OCI-LY7 (cell line): ENCODE measurements around the gene SLC6A5. TPM values are rescaled to one million over a fixed set of nuclear protein-coding genes. Genes with fewer than 3 reads are reported as not detected.
"Not testable (repeated sequence)": the region's sequence is repeated elsewhere in the genome, so short reads cannot be mapped to it uniquely, and the experiment has no call there.

Experiments
- BruUV-seq: library from RNA; stranded (reverse); fragments of 400-500 nt; replicated peaks from 2 replicates; lab custom pipeline; 2021; lab: Mats Ljungman, UMichigan
- CTCF ChIA-PET: fragments of 300-600 bp; sonication (Branson Sonifier 250); formaldehyde crosslinking; loops from one replicate; lab custom pipeline; 2022; ENCODE audit warnings: antibody characterized with exemption; ENCODE audit not compliant: unreplicated experiment; lab: Charles Lee
- POLR2A ChIA-PET: fragments of 300-600 bp; sonication (Branson Sonifier 250); formaldehyde crosslinking; loops from one replicate; lab custom pipeline; 2022; ENCODE audit warnings: antibody characterized with exemption; lab: Charles Lee
- DNase-seq: peaks from one replicate; pipeline ENCODE4 v3.0.0-alpha.2; 2015; ENCODE audit warnings: low spot score
- H2AFZ ChIP-seq: fragments of 200-600 bp; sonication (generic), shearing (Covaris generic); 2 replicates; pipeline ENCODE4 v1.6.1; 2014; ENCODE audit warnings: mild to moderate bottlenecking, antibody characterized with exemption, low read length, moderate library complexity
- H3K27ac ChIP-seq: fragments of 200-600 bp; sonication (generic); 2 replicates; pipeline ENCODE4 v1.5.1; 2014; ENCODE audit warnings: mixed run types, low read depth, mild to moderate bottlenecking, moderate library complexity, low read length, inconsistent platforms; ENCODE audit not compliant: poor library complexity, severe bottlenecking
- H3K36me3 ChIP-seq: fragments of 200-600 bp; sonication (generic); 2 replicates; pipeline ENCODE4 v1.6.1; 2014; ENCODE audit warnings: mild to moderate bottlenecking, antibody characterized with exemption, low read length, moderate library complexity, mixed read lengths; ENCODE audit not compliant: insufficient read depth
- H3K4me1 ChIP-seq: fragments of 200-600 bp; sonication (generic); 2 replicates; pipeline ENCODE4 v1.5.1; 2014; ENCODE audit warnings: mild to moderate bottlenecking, low read length; ENCODE audit not compliant: insufficient read depth, poor library complexity, severe bottlenecking
- H3K4me2 ChIP-seq: fragments of 200-600 bp; sonication (generic); 2 replicates; pipeline ENCODE4 v1.6.1; 2014; ENCODE audit warnings: mild to moderate bottlenecking, low read length
- H3K4me3 ChIP-seq: fragments of 200-600 bp; sonication (generic); 2 replicates; pipeline ENCODE4 v1.5.1; 2014; ENCODE audit warnings: mild to moderate bottlenecking, low read depth, low read length; ENCODE audit not compliant: poor library complexity, severe bottlenecking
- H3K79me2 ChIP-seq: fragments of 200-600 bp; sonication (generic); 2 replicates; pipeline ENCODE4 v1.6.1; 2016; ENCODE audit warnings: low read depth, mild to moderate bottlenecking, low read length, moderate library complexity, mixed read lengths; ENCODE audit not compliant: insufficient read depth
- H3K9me2 ChIP-seq: fragments of 200-600 bp; sonication (generic); 2 replicates; pipeline ENCODE4 v1.6.1; 2016; ENCODE audit warnings: mild to moderate bottlenecking, low read length, mixed read lengths; ENCODE audit not compliant: insufficient read depth
- H3K9me3 ChIP-seq: fragments of 200-600 bp; sonication (generic); 2 replicates; pipeline ENCODE4 v1.6.1; 2014; ENCODE audit warnings: mild to moderate bottlenecking, mixed run types, low read length, mixed read lengths
- H4K20me1 ChIP-seq: fragments of 200-600 bp; sonication (generic); 2 replicates; pipeline ENCODE4 v1.6.1; 2014; ENCODE audit warnings: mild to moderate bottlenecking, antibody characterized with exemption, low read length, moderate library complexity, mixed read lengths; ENCODE audit not compliant: insufficient read depth
- CTCF ChIP-seq: fragments of 200-600 bp; sonication (generic); conservative IDR thresholded peaks from 2 replicates; pipeline ENCODE4 v1.5.1; 2014; ENCODE audit warnings: mild to moderate bottlenecking, antibody characterized with exemption, low read length, moderate library complexity, mixed read lengths
- EZH2phosphoT487 ChIP-seq: fragments of 200-600 bp; sonication (generic); IDR thresholded peaks from 2 replicates; pipeline ENCODE4 v1.6.1; 2018; ENCODE audit warnings: low read depth, borderline replicate concordance, mild to moderate bottlenecking, mixed run types, antibody characterized with exemption, low read length, moderate library complexity, mixed read lengths
- intact Hi-C: fragments of 100-400 bp; cut with micrococcal nuclease; formaldehyde crosslinking; loops from one replicate; pipeline ENCODE4 v1.10.0; 2022; ENCODE audit not compliant: unreplicated experiment
- total RNA-seq, 2 experiments: library from RNA; depleted of rRNA in 1 of 2; stranded (reverse); fragments of >200 nt in 1 of 2; shearing (Covaris generic) in 1 of 2; gene quantifications; 2 replicates each; pipeline ENCODE4 v1.2.3, GENCODE V29; 2014 to 2022

Gene SLC6A5
- total RNA-seq, 2 experiments from 2014 or later = not detected

- CTCF ChIA-PET = no interaction called here
- H4K20me1 ChIP-seq = no peaks in the 10 kb centered on the region
- no peaks in the 10 kb centered on the region for H3K9me3 ChIP-seq
- H3K4me3 ChIP-seq = no peak overlapping the region
- BruUV-seq = no TSS peak
- POLR2A ChIA-PET = interaction anchor here (0.8 kb wide), 1 partner anchor 47 kb away, joined by 3 read pairs; no protein-coding TSS in a partner anchor
- no peak for DNase-seq
- no peak for TF ChIP-seq EZH2phosphoT487
- no peak for TF ChIP-seq CTCF
- no peaks in the 10 kb centered on the region for H3K79me2 ChIP-seq
- H3K4me1 ChIP-seq = no peaks in the 10 kb centered on the region
- H3K4me2 ChIP-seq = no peak overlapping the region
- H3K27ac ChIP-seq = no peak overlapping the region
- no peak overlapping the region for H2AFZ ChIP-seq
- H3K36me3 ChIP-seq = no peaks in the 10 kb centered on the region
- intact Hi-C loops = no loop called here
- H3K9me2 ChIP-seq = no peaks in the 10 kb centered on the region
Observed at GRCh38 chr11:20566591-20567434, 32.6 kb upstream of the SLC6A5 start.

DNA sequence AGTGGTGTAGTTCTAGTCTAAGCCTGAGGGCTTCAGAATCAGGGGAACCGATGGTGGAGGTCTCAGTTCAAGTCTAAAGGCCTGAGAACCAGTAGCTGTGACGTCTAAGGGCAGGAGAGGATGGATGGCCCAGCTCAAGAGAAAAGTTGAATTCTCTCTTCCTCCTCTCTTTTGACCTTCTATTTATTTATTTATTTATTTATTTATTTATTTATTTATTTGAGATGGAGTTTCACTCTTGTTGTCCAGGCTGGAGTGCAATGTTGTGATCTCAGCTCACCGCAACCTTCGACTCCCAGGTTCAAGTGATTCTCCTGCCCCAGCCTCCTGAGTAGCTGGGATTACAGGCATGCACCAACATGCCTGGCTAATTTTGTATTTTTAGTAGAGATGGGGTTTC, 19.7 kb upstream of the SLC6A5 start:
- H3K4me1 ChIP-seq, H3K79me2 ChIP-seq, H2AFZ ChIP-seq, H3K9me2 ChIP-seq, H3K4me2 ChIP-seq, H4K20me1 ChIP-seq, H3K36me3 ChIP-seq, POLR2A ChIA-PET, H3K27ac ChIP-seq, H3K4me3 ChIP-seq, intact Hi-C loops, BruUV-seq, DNase-seq, H3K9me3 ChIP-seq, CTCF ChIA-PET: not testable (repeated sequence)

DNA sequence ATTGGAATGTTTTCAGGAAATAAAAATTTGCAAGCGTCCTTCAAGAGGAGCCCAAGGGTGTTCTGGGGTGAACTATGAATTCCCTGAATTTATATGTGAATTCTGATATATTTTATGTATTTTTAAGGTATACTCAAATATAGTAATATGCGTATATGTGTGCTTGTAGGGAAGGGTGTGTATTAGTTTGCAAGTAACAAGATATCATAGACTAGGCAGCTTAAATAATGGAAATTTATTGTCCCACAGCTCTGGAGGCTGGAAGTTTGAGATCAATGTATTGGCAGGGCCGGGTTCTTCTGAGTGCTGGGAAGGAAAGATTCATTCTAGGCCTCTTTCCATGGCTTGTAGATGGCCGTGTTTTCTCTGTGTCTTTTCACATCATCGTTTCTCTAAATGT, 16.2 kb upstream of the SLC6A5 start:
- Histone ChIP-seq H3K4me1 (no peaks in the 10 kb centered on the region), H3K4me2 (no peak overlapping the region), H3K9me2 (no peaks in the 10 kb centered on the region), H3K36me3 (no peaks in the 10 kb centered on the region), H4K20me1 (no peaks in the 10 kb centered on the region), H3K4me3 (no peak overlapping the region), H3K9me3 (no peaks in the 10 kb centered on the region), H3K27ac (no peak overlapping the region), H2AFZ (no peak overlapping the region), H3K79me2 (no peaks in the 10 kb centered on the region)
- no TSS peak for BruUV-seq
- POLR2A ChIA-PET = no interaction called here
- intact Hi-C loops = no loop called here
- CTCF ChIA-PET = no interaction called here
- no peak for TF ChIP-seq EZH2phosphoT487
- no peak for TF ChIP-seq CTCF
- DNase-seq = no peak
